HepG2 (cell line): Measurements from ENCODE around the gene MTHFS. TPM values are rescaled to one million over a fixed set of nuclear protein-coding genes. Genes with fewer than 3 reads are reported as not detected.

Experiments used
- DMAP1 ChIP-seq: IDR thresholded peaks from 2 replicates; pipeline ENCODE4 v1.6.1; 2016
- EED ChIP-seq: sonication (generic); formaldehyde crosslinking; IDR thresholded peaks from 2 replicates; pipeline ENCODE4 v1.5.0; 2020; ENCODE audit warnings: mild to moderate bottlenecking, missing genetic modification reagents
- FOSL2 ChIP-seq: sonication (generic); formaldehyde crosslinking; IDR thresholded peaks from 2 replicates; pipeline ENCODE4 v1.4.0; 2020; ENCODE audit warnings: missing genetic modification reagents
- HNF4A ChIP-seq: sonication (generic); formaldehyde crosslinking; IDR thresholded peaks from 2 replicates; pipeline ENCODE4 v1.4.0; 2020; ENCODE audit warnings: missing genetic modification reagents
- KDM3A ChIP-seq: IDR thresholded peaks from 2 replicates; pipeline ENCODE4 v1.6.1; 2018; ENCODE audit warnings: low read depth, missing compliant biosample characterization
- SAP130 ChIP-seq: IDR thresholded peaks from 2 replicates; pipeline ENCODE4 v1.6.1; 2016; ENCODE audit warnings: low read depth
- ZNF121 ChIP-seq: sonication (generic); formaldehyde crosslinking; IDR thresholded peaks from 2 replicates; pipeline ENCODE4 v1.5.0; 2020; ENCODE audit warnings: mild to moderate bottlenecking, missing genetic modification reagents
- ZNF281 ChIP-seq: sonication (generic); formaldehyde crosslinking; IDR thresholded peaks from 2 replicates; pipeline ENCODE4 v1.4.0; 2020; ENCODE audit warnings: missing genetic modification reagents, borderline replicate concordance
- polyA plus RNA-seq, 8 experiments: library from polyadenylated mRNA; depleted of rRNA in 3 of 8; stranded (reverse) in 7 of 8; unstranded in 1 of 8; fragments of >200 nt; fragmentation: Illumina TruSeq in 4 of 8; extraction: Trizol in 4 of 8; gene quantifications; 2 replicates each; pipeline versions ENCODE4 v1.2.1 to v1.2.3, GENCODE V29; 2011 to 2016; ENCODE audit warnings: low read depth in 4 of 8, missing spikeins in 1 of 8, mixed read lengths in 1 of 8; ENCODE audit not compliant: insufficient read depth in 1 of 8
- total RNA-seq, 5 experiments: library from RNA; depleted of rRNA; stranded (reverse); fragments of >200 nt; fragmentation: Illumina TruSeq; extraction: Trizol; gene quantifications; 2 replicates each; pipeline ENCODE4 v1.2.3, GENCODE V29; 2016; ENCODE audit warnings: low read depth in 1 of 5
- TF ChIP-seq, protein P1 (sequence below): sonication (generic); formaldehyde crosslinking; IDR thresholded peaks from 2 replicates; pipeline ENCODE4 v1.5.1; 2020; ENCODE audit warnings: mild to moderate bottlenecking, missing genetic modification reagents, borderline replicate concordance

The MTHFS gene
- total and polyA plus RNA-seq, 2 of the 13 experiments (the other 11 are each of a cell fraction or from before 2014, with no cell fraction given), result 37.0 to 49.7 TPM

GRCh38 chr15:79874242-79874641 is 22.6 kb downstream of the MTHFS start (continued):
- TF ChIP-seq, protein P1, sequence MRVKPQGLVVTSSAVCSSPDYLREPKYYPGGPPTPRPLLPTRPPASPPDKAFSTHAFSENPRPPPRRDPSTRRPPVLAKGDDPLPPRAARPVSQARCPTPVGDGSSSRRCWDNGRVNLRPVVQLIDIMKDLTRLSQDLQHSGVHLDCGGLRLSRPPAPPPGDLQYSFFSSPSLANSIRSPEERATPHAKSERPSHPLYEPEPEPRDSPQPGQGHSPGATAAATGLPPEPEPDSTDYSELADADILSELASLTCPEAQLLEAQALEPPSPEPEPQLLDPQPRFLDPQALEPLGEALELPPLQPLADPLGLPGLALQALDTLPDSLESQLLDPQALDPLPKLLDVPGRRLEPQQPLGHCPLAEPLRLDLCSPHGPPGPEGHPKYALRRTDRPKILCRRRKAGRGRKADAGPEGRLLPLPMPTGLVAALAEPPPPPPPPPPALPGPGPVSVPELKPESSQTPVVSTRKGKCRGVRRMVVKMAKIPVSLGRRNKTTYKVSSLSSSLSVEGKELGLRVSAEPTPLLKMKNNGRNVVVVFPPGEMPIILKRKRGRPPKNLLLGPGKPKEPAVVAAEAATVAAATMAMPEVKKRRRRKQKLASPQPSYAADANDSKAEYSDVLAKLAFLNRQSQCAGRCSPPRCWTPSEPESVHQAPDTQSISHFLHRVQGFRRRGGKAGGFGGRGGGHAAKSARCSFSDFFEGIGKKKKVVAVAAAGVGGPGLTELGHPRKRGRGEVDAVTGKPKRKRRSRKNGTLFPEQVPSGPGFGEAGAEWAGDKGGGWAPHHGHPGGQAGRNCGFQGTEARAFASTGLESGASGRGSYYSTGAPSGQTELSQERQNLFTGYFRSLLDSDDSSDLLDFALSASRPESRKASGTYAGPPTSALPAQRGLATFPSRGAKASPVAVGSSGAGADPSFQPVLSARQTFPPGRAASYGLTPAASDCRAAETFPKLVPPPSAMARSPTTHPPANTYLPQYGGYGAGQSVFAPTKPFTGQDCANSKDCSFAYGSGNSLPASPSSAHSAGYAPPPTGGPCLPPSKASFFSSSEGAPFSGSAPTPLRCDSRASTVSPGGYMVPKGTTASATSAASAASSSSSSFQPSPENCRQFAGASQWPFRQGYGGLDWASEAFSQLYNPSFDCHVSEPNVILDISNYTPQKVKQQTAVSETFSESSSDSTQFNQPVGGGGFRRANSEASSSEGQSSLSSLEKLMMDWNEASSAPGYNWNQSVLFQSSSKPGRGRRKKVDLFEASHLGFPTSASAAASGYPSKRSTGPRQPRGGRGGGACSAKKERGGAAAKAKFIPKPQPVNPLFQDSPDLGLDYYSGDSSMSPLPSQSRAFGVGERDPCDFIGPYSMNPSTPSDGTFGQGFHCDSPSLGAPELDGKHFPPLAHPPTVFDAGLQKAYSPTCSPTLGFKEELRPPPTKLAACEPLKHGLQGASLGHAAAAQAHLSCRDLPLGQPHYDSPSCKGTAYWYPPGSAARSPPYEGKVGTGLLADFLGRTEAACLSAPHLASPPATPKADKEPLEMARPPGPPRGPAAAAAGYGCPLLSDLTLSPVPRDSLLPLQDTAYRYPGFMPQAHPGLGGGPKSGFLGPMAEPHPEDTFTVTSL (CRISPR knock-in tag), result no peak
- TF ChIP-seq EED (CRISPR knock-in tag) (no peak), HNF4A (CRISPR knock-in tag) (0 out of 2 replicates have a peak, but pooled peaks have one; percentile 6), ZNF281 (CRISPR knock-in tag) (peak; percentile 68), SAP130 (CRISPR knock-in tag) (peak; percentile 38; the same call in 1 of the 2 replicates), DMAP1 (no peak), KDM3A (CRISPR knock-in tag) (no peak), ZNF121 (0 out of 2 replicates have a peak, but pooled peaks have one; percentile 26), FOSL2 (CRISPR knock-in tag) (0 out of 2 replicates have a peak, but pooled peaks have one; percentile 14)
